GM21423 (cell line): ENCODE data around the gene FIBIN.
"Not testable (repeated sequence)": the region's sequence is repeated elsewhere in the genome, so short reads cannot be mapped to it uniquely, and the experiment has no call there.

Experiments used
- ATAC-seq: cut with Tn5 transposase; IDR thresholded peaks from one replicate; pipeline ENCODE4 v1.9.1; 2021; ENCODE audit warnings: mild to moderate bottlenecking, moderate library complexity; ENCODE audit not compliant: unreplicated experiment

FIBIN gene

GRCh38 chr11:26993965-26994457 is at the start of gene FIBIN:
FIBIN (plus strand) TSS chr11:26994112; CDS start chr11:26994527, 415 bp downstream.
- ATAC-seq = no peak

DNA sequence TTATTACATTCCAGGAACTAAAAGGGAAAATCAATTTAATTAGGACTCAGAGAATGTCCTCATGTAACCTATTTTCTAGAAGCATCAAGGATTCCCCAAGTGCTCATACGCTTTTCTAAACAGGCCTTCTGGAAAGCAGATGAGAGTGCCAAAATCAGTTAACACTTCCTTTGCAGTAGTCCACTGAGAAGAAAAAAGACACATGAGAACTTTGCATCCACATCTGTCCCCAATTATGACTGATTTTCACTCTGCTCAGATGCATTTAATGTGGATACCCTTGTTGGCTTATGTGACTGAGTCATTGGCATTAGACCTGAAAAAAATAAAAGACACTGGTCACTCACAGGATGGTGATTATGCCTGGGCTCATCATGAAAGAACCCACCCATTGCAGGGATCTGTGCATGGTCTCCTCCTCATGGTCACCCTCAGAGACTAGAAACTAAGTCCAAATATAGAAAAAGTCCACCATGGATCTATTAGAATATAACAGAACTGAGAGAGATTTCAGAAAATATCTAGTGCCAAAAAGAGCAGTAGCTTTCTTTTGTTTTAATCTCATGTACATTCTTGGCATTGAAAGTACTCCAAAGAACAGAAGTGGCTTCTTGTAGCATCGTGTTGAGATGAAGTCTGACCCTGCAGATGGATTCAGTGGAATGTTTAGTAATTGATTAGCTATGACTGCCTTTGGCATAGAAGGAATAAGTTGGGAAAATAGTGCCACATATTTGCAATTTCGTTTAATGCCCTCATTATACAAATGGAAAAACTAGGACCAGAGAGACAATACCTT is 48.8 kb upstream of the FIBIN start:
- no peak for ATAC-seq

GRCh38 chr11:26946257-26946716 is 47.6 kb upstream of the FIBIN start:
- ATAC-seq = no peak

DNA sequence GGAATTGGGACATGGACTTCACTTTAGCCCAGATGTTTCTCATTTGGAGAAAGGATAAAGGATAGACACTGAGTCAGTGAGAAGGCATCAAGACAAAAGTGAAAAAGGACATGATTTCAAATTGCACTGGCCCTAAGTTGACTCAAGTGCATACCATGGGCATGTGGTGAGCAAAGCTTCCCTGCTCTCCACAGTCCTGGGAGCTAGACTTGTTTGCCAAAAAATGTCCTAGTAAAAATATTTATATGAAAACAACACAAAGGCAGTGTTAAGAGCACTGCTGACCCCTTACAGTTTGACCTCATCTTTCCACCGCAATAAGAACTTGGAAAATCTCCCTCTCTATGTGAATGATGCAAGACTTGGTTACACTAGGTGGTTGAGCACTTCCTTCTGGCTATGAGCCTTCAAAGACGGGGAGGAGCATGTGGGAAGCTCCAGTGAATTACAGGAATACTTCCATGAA is 46.5 kb upstream of the FIBIN start:
- ATAC-seq = no peak

- ATAC-seq = no peak
Observed at GRCh38 chr11:26947904-26948639, 45.8 kb upstream of the FIBIN start.

GRCh38 chr11:26948881-26949280 is 45.0 kb upstream of the FIBIN start:
- no peak for ATAC-seq

DNA sequence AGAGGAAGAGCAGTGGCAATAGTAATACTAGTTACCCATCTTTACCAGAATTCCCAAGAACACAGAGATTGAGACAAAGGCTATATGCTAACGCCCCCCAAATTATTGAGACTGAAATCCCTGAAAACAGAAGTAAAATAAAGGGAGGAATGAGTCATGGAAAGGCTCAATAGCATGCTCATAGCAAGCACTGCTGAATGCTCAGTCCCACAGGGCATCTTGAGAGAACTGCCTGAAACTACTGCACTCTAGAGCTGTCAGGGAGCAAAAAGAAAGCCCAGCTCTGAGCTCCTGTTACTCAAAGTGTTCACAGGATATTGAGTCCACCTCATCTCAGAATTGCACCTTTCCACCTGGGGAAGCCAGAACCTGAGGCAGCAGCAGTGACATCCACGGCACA is 44.1 kb upstream of the FIBIN start:
- no peak for ATAC-seq

DNA sequence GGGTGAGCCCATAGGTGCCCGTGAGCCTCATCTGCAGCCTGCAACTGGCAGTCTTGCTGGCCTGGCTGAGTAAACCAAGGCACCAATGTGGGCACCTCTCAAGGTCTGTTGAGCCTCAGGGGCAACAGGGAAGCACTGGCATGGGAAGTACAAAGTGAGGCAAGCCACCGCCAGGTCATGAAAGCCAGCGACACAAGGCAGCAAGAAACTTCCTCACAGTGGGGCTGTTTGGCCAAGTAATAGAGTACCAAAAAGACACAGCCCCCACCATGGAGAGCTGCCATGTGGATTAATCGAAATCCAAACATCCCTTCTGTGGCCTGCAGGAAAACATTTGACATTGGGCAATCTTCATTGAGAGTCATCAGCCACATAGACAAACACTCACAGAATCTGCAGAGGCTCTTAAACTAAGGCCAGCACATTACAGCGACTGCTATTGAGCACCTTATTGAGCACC is 43.6 kb upstream of the FIBIN start:
- ATAC-seq = no peak

DNA sequence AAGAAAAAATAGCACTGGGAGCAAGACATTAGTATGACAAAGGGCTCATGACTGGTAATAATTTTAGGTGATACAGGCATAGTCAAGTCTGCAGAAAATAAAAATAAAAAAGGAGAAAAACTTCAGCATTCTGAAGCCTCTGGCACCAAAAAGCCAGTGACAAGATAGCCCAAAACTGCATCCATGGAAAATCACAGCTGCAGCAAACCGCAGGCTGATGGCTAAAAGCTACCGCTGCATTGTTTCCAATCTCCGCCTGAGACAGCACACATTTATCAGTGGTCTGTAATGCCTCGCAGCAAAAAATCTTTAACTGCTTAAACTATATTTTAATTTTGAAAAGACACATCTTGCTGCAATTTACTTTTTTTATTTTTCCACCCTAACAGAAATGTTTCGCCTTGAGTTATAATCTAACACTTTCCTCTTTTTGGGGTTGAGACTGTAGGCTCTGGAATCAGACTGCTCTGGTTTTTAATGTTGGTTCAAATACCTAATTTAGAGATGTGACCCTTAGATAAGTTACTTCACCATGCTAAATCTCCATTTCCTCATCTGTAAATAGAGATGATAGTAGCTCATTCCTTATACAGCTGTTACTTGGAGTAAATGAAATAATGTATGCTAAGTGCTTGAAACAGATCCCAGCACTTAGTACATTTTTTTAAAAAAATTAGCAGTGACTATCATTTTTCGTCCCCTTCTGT is 42.0 kb upstream of the FIBIN start:
- no peak for ATAC-seq

- no peak for ATAC-seq
Observed at GRCh38 chr11:26953770-26954392, 40.0 kb upstream of the FIBIN start.

GRCh38 chr11:26958005-26958701 is 35.8 kb upstream of the FIBIN start:
- no peak for ATAC-seq

DNA sequence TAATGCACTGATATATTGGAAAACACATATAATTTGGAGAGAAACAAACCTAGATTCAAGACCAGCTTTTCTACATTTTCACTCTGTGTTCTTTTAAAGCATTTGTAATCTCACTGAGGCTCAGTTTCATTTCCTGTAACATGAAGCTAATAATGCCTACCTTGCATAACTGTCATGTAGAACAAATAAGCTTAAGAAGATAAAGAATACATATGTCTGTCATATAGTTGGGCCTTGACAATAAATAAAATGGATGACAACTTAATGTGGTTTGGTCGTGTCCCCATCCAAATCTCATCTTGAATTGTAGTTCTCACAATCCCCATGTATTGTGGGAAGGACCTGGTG is 35.2 kb upstream of the FIBIN start:
- ATAC-seq = no peak

- ATAC-seq = no peak
Observed at GRCh38 chr11:26960281-26960680, 33.6 kb upstream of the FIBIN start.

GRCh38 chr11:26963764-26964163 is 30.1 kb upstream of the FIBIN start:
- ATAC-seq = no peak

DNA sequence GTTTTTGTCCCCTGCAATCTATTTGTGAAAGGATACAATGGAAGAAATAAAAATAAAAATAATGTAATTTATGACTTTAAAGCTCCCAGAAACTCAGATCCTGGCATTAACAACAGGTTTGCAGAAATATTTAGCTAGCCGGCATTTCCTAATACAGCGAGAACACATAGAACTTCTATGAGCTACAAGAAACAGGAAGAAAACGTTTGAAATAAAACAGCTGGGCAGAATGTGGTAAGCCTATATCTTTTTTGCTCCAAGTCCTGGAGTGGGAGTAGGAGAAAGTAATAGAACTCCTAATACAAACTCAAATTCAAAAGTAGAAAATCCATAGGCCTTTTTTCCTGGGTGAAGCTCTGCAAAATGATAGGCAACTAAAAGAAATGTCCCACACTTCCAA is 29.6 kb upstream of the FIBIN start:
- ATAC-seq = no peak

GRCh38 chr11:26964847-26965485 is 28.9 kb upstream of the FIBIN start:
- not testable (repeated sequence) for ATAC-seq

DNA sequence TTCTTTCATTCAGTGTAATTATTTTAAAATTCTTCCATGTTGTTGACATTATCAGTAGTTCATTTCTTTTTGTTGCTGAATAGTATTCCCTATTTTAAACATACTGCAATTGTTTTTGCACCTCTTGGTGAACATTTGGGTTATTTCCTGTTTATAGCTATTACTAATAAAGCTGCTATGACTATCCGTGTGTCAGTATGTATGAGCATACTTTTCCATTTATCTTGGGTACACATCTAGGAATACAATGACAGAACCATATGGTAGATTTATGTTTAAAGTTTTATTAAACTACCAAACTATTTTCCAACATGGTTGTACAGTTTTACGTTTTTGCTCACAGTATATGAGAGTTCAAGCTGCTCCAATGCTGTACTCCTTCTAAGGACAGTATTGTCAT is 22.0 kb upstream of the FIBIN start:
- no peak for ATAC-seq

DNA sequence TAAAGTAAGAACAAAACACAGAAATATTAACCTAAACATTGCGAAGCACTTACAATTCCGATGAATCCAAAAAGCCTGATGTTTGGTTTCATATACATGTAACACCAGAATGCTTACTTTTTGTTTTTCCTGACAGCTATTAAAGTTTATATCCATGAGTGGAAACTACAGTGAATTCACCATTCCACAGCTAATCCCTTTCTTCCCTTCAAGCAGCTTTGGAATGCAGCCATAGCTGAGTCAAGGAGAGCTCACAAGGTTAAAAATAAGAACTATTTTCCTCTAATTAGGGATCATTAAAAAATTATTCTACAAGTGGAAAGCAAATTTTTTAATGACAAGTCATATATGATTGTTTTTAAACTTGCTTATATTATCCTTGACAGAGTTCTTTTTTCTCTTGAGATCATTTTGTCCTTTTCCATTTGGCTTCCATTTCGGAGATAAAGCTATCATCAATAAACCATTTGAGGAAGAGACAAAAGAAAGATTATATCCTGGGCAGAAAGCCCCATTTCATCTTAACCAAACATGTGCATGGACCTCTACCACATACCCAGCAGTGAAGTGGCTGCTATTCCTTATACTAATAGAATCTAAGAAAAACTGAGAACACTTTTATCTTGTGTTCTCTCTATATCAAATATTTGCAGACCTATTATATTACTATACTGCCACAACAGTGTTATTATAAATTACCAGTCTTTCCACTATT is 19.7 kb upstream of the FIBIN start:
- no peak for ATAC-seq

DNA sequence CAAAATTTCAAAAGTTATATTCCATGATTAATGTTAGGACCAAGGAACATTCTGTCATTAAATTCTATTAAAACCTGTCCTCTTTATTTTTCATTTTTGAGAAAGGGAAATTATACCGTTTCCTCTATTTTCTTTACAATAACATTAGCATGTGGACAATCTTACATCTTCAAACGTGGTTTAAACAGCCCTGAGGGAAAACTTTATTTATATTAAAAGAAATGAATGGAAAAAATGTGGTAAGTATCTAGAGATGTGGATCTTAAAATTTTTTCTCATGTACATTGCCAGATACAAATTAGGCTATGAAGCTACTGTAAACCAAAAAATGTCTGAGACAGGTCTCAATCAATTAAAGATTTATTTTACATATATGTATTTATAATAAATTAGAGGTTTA is 18.9 kb upstream of the FIBIN start:
- no peak for ATAC-seq
